Adrenal gland (tissue), 12 donors: ENCODE measurements around the gene IL15. TPM values are rescaled to one million over a fixed set of nuclear protein-coding genes. Genes with fewer than 3 reads are reported as not detected.

Experiments
- DNase-seq, 7 donors: peaks; one replicate each; pipeline ENCODE4 v3.0.0-alpha.2; 2019 to 2020
- H3K27ac ChIP-seq, 5 donors: fragments of 200-600 bp; sonication (generic) in 4 of 5; 1 replicate in 3 of 5; 2 replicates in 2 of 5; pipeline versions ENCODE4 v1.5.1 to v1.8.0; 2016 to 2020; ENCODE audit warnings: mild to moderate bottlenecking in 1 of 5
- H3K27me3 ChIP-seq: fragments of 200-600 bp; 2 replicates; pipeline ENCODE4 v1.8.0; 2021
- H3K36me3 ChIP-seq, 2 donors: fragments of 200-600 bp; replicated peaks in 1 of 2; 1 replicate in 1 of 2; 2 replicates in 1 of 2; pipeline versions ENCODE4 v1.5.1 to v1.8.0; 2018 to 2022
- H3K4me1 ChIP-seq, 2 donors: fragments of 200-600 bp; replicated peaks in 1 of 2; 1 replicate in 1 of 2; 2 replicates in 1 of 2; pipeline versions ENCODE4 v1.5.1 to v1.8.0; 2018 to 2021
- H3K4me3 ChIP-seq, 4 donors: fragments of 200-600 bp; sonication (generic) in 3 of 4; one replicate each; pipeline ENCODE4 v1.5.1; 2016 to 2018
- H3K9me3 ChIP-seq, 3 donors: fragments of 200-600 bp; sonication (generic) in 1 of 3; replicated peaks in 1 of 3; 1 replicate in 2 of 3; 2 replicates in 1 of 3; pipeline versions ENCODE4 v1.5.1 to v1.8.0; 2016 to 2021
- CTCF ChIP-seq, 6 experiments: fragments of 450-650 bp in 4 of 6; fragments of 200-600 bp in 2 of 6; sonication (generic) in 1 of 6; IDR thresholded peaks; 1 replicate in 5 of 6; 2 replicates in 1 of 6; pipeline versions ENCODE4 v1.5.1 to v1.8.0; 2016 to 2021; ENCODE audit warnings: antibody characterized with exemption in 6 of 6, mild to moderate bottlenecking in 2 of 6, moderate library complexity in 1 of 6
- POLR2A ChIP-seq, 2 donors: fragments of 450-650 bp; IDR thresholded peaks; one replicate each; pipeline ENCODE4 v1.6.1; 2017; ENCODE audit warnings: antibody characterized with exemption in 2 of 2, mild to moderate bottlenecking in 2 of 2, moderate library complexity in 1 of 2
- WGBS, 4 donors: extraction: QIAGEN DNeasy Blood & Tissue Kit in 2 of 4; methylation state at CpG; one replicate each; pipeline versions ENCODE4 v1.1.5 to v1.1.7; 2013 to 2017; 5-methylcytosine and 5-hydroxymethylcytosine counted together
- intact Hi-C, 2 donors: fragments of 100-400 bp; cut with DNase I; formaldehyde crosslinking; loops; one replicate each; pipeline versions ENCODE4 v1.14.1 to v1.15.0; 2022 to 2023
- polyA plus RNA-seq, 3 donors: library from polyadenylated mRNA; stranded (reverse); fragments of 200-250 nt in 2 of 3; fragments of 350-450 nt in 1 of 3; fragmentation: Illumina TruSeq in 1 of 3; extraction: RNeasy Lipid Tissue Mini Kit (QIAGEN cat#74804) in 1 of 3; gene quantifications; one replicate each; pipeline ENCODE4 v1.2.3, GENCODE V29; 2013 to 2014
- total RNA-seq, 9 donors: library from RNA; depleted of rRNA in 4 of 9; stranded (reverse); fragments of >200 nt in 4 of 9; fragments of 120-200 nt in 1 of 9; fragmentation: NEBNext Ultra II Directional in 1 of 9; extraction: Animal tissue kit (Norgen Biotek cat#: 25700) in 1 of 9; gene quantifications; one replicate each; pipeline versions ENCODE4 v1.1.0 to v1.2.4, GENCODE V29; 2013 to 2023
- donor health status: healthy with polysubstance abuse.
- donor health status: Bipolar disorder and iron deficiency.
- donor health status: DM: yes; HTN: yes; CAD: no.
- donor health status: DM: no; HTN: no; CAD: no.
- donor health status: DM: no; HTN: no; CAD: no.
- donor health status: DM: yes; HTN: yes; CAD: no.

Gene IL15
- total and polyA plus RNA-seq, 12 donors = 0.94 to 8.9 (median 3.2) TPM

GRCh38 chr4:141713771-141714445 is 77.5 kb downstream of the IL15 start:
- Histone ChIP-seq H3K36me3 (no peaks in the 10 kb centered on the region), H3K9me3 (no peaks in the 10 kb centered on the region), H3K4me1 (no peaks in the 10 kb centered on the region), H3K4me3 (no peak overlapping the region), H3K27ac (no peak overlapping the region), H3K27me3 (no peaks in the 10 kb centered on the region)
- intact Hi-C loops = no loop called here
- TF ChIP-seq CTCF (IDR thresholded peaks at IDR 0.05) = no peak
- no peak for TF ChIP-seq POLR2A (IDR thresholded peaks at IDR 0.05)
- no peak for DNase-seq
- 77 to 84% (median 83%) methylated on average over 3 of the region's 3 CpGs for WGBS, 4 donors

GRCh38 chr4:141719585-141719984 is 83.2 kb downstream of the IL15 start:
- WGBS, 4 donors = 86 to 96% (median 90%) methylated on average over 1 of the region's 1 CpG
- H3K4me3 ChIP-seq = no peak overlapping the region
- DNase-seq = no peak
- intact Hi-C loops = no loop called here
- H3K27me3 ChIP-seq = no peaks in the 10 kb centered on the region
- no peaks in the 10 kb centered on the region for H3K9me3 ChIP-seq
- no peak for TF ChIP-seq CTCF (IDR thresholded peaks at IDR 0.05)
- H3K27ac ChIP-seq = no peak overlapping the region
- H3K36me3 ChIP-seq = no peaks in the 10 kb centered on the region
- no peaks in the 10 kb centered on the region for H3K4me1 ChIP-seq

GRCh38 chr4:141721174-141721573 is 84.8 kb downstream of the IL15 start:
- Histone ChIP-seq H3K4me3 (no peak overlapping the region), H3K27me3 (no peaks in the 10 kb centered on the region), H3K36me3 (no peaks in the 10 kb centered on the region), H3K27ac (no peak overlapping the region), H3K9me3 (no peaks in the 10 kb centered on the region), H3K4me1 (no peaks in the 10 kb centered on the region)
- TF ChIP-seq POLR2A (IDR thresholded peaks at IDR 0.05) = no peak
- no peak for TF ChIP-seq CTCF (IDR thresholded peaks at IDR 0.05)
- intact Hi-C loops = no loop called here
- no peak for DNase-seq

GRCh38 chr4:141724646-141725045 is 88.3 kb downstream of the IL15 start:
- H3K27ac ChIP-seq = no peak overlapping the region
- no peaks in the 10 kb centered on the region for H3K27me3 ChIP-seq
- no peak overlapping the region for H3K4me3 ChIP-seq
- no peaks in the 10 kb centered on the region for H3K9me3 ChIP-seq
- intact Hi-C loops = no loop called here
- H3K4me1 ChIP-seq = no peaks in the 10 kb centered on the region
- DNase-seq = no peak
- no peaks in the 10 kb centered on the region for H3K36me3 ChIP-seq
- TF ChIP-seq CTCF (IDR thresholded peaks at IDR 0.05) (no peak), POLR2A (IDR thresholded peaks at IDR 0.05) (no peak)
